Fibroblast of upper back skin (primary cell): Measurements from ENCODE around the gene PTGS1.
"Not testable (repeated sequence)": the region's sequence is repeated elsewhere in the genome, so short reads cannot be mapped to it uniquely, and the experiment has no call there.

Experiments
- DNase-seq: peaks from one replicate; pipeline ENCODE4 v3.0.0-alpha.2; 2013

The PTGS1 gene

GRCh38 chr9:122347348-122348287 lies 23.2 kb upstream of the PTGS1 start:
- DNase-seq: no peak

- no peak for DNase-seq
These were observed 22.5 kb upstream of the PTGS1 start for GRCh38 chr9:122348288-122348777.

- DNase-seq: no peak
These were observed 22.0 kb upstream of the PTGS1 start for GRCh38 chr9:122348791-122349190.

- DNase-seq: no peak
These were observed 21.6 kb upstream of the PTGS1 start for GRCh38 chr9:122349201-122349600.

GRCh38 chr9:122350577-122351355 lies 20.1 kb upstream of the PTGS1 start:
- peak; percentile 62 for DNase-seq

- no peak for DNase-seq
These were observed 16.2 kb upstream of the PTGS1 start for GRCh38 chr9:122354536-122355199.

- DNase-seq: no peak
These were observed 15.4 kb upstream of the PTGS1 start for GRCh38 chr9:122355336-122355875.

GRCh38 chr9:122356627-122357026 lies 14.2 kb upstream of the PTGS1 start:
- no peak for DNase-seq

- no peak for DNase-seq
These were observed 9.9 kb upstream of the PTGS1 start for GRCh38 chr9:122360891-122361290.

GRCh38 chr9:122363131-122363530 lies 7.7 kb upstream of the PTGS1 start:
- not testable (repeated sequence) for DNase-seq

- no peak for DNase-seq
These were observed 6.6 kb upstream of the PTGS1 start for GRCh38 chr9:122364117-122364782.

GRCh38 chr9:122364783-122365150 lies 6.1 kb upstream of the PTGS1 start:
- peak; percentile 34 for DNase-seq

GRCh38 chr9:122366074-122366660 lies 4.7 kb upstream of the PTGS1 start:
- no peak for DNase-seq

- no peak for DNase-seq
These were observed 3.8 kb upstream of the PTGS1 start for GRCh38 chr9:122367065-122367464.

- no peak for DNase-seq
These were observed 2.9 kb upstream of the PTGS1 start for GRCh38 chr9:122367774-122368460.

GRCh38 chr9:122368642-122369041 lies 2.2 kb upstream of the PTGS1 start:
- no peak for DNase-seq

- DNase-seq: no peak
These were observed 521 bp upstream of the PTGS1 start for GRCh38 chr9:122370303-122370702.

- no peak for DNase-seq
These were observed 1.0 kb downstream of the PTGS1 start for GRCh38 chr9:122371846-122372245.

GRCh38 chr9:122372856-122373845 lies 2.3 kb downstream of the PTGS1 start:
- DNase-seq: no peak

GRCh38 chr9:122374885-122375420 lies 4.1 kb downstream of the PTGS1 start:
- peak; percentile 53 for DNase-seq
